ENCODE measurements around the gene SCN2A. TPM values are rescaled to one million over a fixed set of nuclear protein-coding genes. Genes with fewer than 3 reads are reported as not detected.

Gene SCN2A
- total and polyA plus RNA-seq, 2 donors (not counting 1 experiment from before 2014, with no cell fraction given), result 0.22 to 0.24 TPM

DNA sequence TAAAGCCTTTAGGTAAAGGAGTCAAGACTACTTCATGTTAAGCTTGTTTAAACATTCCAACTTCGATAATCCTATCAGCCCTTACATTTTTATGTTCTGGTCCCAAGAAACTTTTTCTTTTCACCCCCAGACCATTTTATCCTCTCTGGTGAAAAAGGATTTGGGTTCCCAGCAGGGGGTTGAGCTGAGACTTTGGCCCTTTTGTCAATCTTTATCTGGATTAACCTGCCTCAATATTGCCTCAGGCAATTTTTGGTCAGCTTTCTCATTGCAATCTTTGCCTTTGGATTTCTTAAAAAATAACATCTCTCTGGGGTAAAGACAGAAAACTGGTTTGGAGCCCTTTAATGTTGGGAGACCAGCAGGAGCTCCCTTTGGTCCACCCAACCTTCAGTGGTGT, 196.4 kb downstream of the SCN2A start:
- no peaks in the 10 kb centered on the region for H3K27me3 ChIP-seq (replicated peaks in 1 of 4; ENCODE audit: control extremely low read depth in 1 of 4, control insufficient read depth in 3 of 4, insufficient read depth in 4 of 4, low read length in 3 of 4)
- H2AFZ ChIP-seq (ENCODE audit: insufficient read depth, low read depth, low read length, poor library complexity, severe bottlenecking), result no peak overlapping the region
- no peak for ATAC-seq (ENCODE audit: low read depth)
- Mint-ChIP-seq H3K4me3 (no peak overlapping the region), H3K27me3 (no peaks in the 10 kb centered on the region), H3K27ac (no peak overlapping the region), H3K4me1 (no peaks in the 10 kb centered on the region), H3K9me3 (ENCODE audit: insufficient read depth) (no peaks in the 10 kb centered on the region)
- H3K27ac ChIP-seq (ENCODE audit: low read length in 2 of 2), result no peak overlapping the region
- intact Hi-C loops (cut with micrococcal nuclease), result no loop called here
- no peaks in the 10 kb centered on the region for H3K36me3 ChIP-seq (replicated peaks in 1 of 2; ENCODE audit: control extremely low read depth in 1 of 2, control insufficient read depth in 1 of 2, extremely low read depth in 1 of 2, insufficient read depth in 2 of 2, low read length in 1 of 2)
- WGBS (ENCODE audit: insufficient coverage), result no CpG with 5 or more reads among the region's 1 CpG
- POLR2A ChIA-PET, result no interaction called here
- H4K20me1 ChIP-seq (ENCODE audit: control insufficient read depth, insufficient read depth, low read length, poor library complexity, severe bottlenecking), result no peaks in the 10 kb centered on the region
- H3K9me3 ChIP-seq (ENCODE audit: control extremely low read depth in 1 of 3, control insufficient read depth in 2 of 3, insufficient read depth in 1 of 3, low read length in 2 of 3), result no peaks in the 10 kb centered on the region
- DNase-seq, result no peak
- H3K4me2 ChIP-seq (replicated peaks; ENCODE audit: low read depth, low read length, poor library complexity, severe bottlenecking), result no peak overlapping the region
- TF ChIP-seq EZH2 (IDR thresholded peaks at IDR 0.05; ENCODE audit: borderline replicate concordance, insufficient read depth, low read depth, low read length, poor library complexity, severe bottlenecking) (no peak), CTCF (IDR thresholded peaks at IDR 0.05) (no peak)
- H3K4me1 ChIP-seq (ENCODE audit: control insufficient read depth in 2 of 2, insufficient read depth in 2 of 2, low read length in 2 of 2), result no peaks in the 10 kb centered on the region
- no peaks in the 10 kb centered on the region for H3K79me2 ChIP-seq (ENCODE audit: control insufficient read depth, insufficient read depth, low read length)
- H3K9ac ChIP-seq (ENCODE audit: low read length), result no peak overlapping the region
- CTCF ChIA-PET, result interaction anchor here (0.9 kb wide), 2 partner anchors 9 to 10 kb away, joined by 3 read pairs; no protein-coding TSS in a partner anchor
- H3K4me3 ChIP-seq (ENCODE audit: control extremely low read depth in 1 of 5, extremely low read depth in 1 of 5, insufficient read depth in 1 of 5, low read depth in 2 of 5, low read length in 4 of 5), result no peak overlapping the region

DNA sequence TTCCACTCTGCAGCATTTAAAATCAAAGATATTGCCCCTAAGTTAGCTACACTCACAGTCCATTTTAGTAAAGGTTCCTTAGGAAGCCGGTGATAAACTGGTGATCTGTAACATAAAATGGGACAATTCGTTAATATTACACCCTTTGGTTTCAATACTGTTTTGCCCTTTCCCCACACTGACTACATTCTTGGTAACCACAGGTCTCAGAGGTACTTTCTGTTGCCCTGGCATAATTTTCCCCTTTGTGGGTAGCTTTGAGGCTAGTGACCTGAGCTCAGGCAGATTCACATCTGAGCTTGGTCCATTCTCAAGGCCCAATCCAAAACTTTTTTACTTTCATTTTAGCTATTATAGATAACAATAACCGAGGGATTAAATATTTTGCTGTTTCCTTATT, 197.3 kb downstream of the SCN2A start:
- Mint-ChIP-seq H3K27me3 (no peaks in the 10 kb centered on the region), H3K4me1 (no peaks in the 10 kb centered on the region), H3K4me3 (no peak overlapping the region), H3K27ac (no peak overlapping the region), H3K9me3 (ENCODE audit: insufficient read depth) (no peaks in the 10 kb centered on the region)
- Histone ChIP-seq H4K20me1 (ENCODE audit: control insufficient read depth, insufficient read depth, low read length, poor library complexity, severe bottlenecking) (no peaks in the 10 kb centered on the region), H3K9ac (ENCODE audit: low read length) (no peak overlapping the region), H2AFZ (ENCODE audit: insufficient read depth, low read depth, low read length, poor library complexity, severe bottlenecking) (no peak overlapping the region), H3K36me3 (replicated peaks in 1 of 2; ENCODE audit: control extremely low read depth in 1 of 2, control insufficient read depth in 1 of 2, extremely low read depth in 1 of 2, insufficient read depth in 2 of 2, low read length in 1 of 2) (no peaks in the 10 kb centered on the region), H3K4me1 (ENCODE audit: control insufficient read depth in 2 of 2, insufficient read depth in 2 of 2, low read length in 2 of 2) (no peaks in the 10 kb centered on the region), H3K9me3 (ENCODE audit: control extremely low read depth in 1 of 3, control insufficient read depth in 2 of 3, insufficient read depth in 1 of 3, low read length in 2 of 3) (no peaks in the 10 kb centered on the region), H3K27me3 (replicated peaks in 1 of 4; ENCODE audit: control extremely low read depth in 1 of 4, control insufficient read depth in 3 of 4, insufficient read depth in 4 of 4, low read length in 3 of 4) (no peaks in the 10 kb centered on the region), H3K79me2 (ENCODE audit: control insufficient read depth, insufficient read depth, low read length) (no peaks in the 10 kb centered on the region), H3K4me2 (replicated peaks; ENCODE audit: low read depth, low read length, poor library complexity, severe bottlenecking) (no peak overlapping the region), H3K4me3 (ENCODE audit: control extremely low read depth in 1 of 5, extremely low read depth in 1 of 5, insufficient read depth in 1 of 5, low read depth in 2 of 5, low read length in 4 of 5) (no peak overlapping the region), H3K27ac (ENCODE audit: low read length in 2 of 2) (no peak overlapping the region)
- intact Hi-C loops (cut with micrococcal nuclease), result no loop called here
- TF ChIP-seq EZH2 (IDR thresholded peaks at IDR 0.05; ENCODE audit: borderline replicate concordance, insufficient read depth, low read depth, low read length, poor library complexity, severe bottlenecking) (no peak), CTCF (IDR thresholded peaks at IDR 0.05) (no peak)
- ATAC-seq (ENCODE audit: low read depth), result no peak
- 50% methylated on average over 1 of the region's 3 CpGs for WGBS (ENCODE audit: insufficient coverage)
- POLR2A ChIA-PET, result no interaction called here
- DNase-seq, result no peak
- CTCF ChIA-PET, result interaction anchor here (0.6 kb wide), 1 partner anchor 13 kb away, joined by 3 read pairs; no protein-coding TSS in a partner anchor
